Gastroesophageal sphincter (tissue), 4 donors: ENCODE results near the gene CD79B. TPM values are rescaled to one million over a fixed set of nuclear protein-coding genes. Genes with fewer than 3 reads are reported as not detected.

Experiments
- ATAC-seq: fragments of 150-250 bp; one replicate; pipeline ENCODE4 v1.9.1; 2016; ENCODE audit warnings: mild to moderate bottlenecking, moderate library complexity
- H3K27ac ChIP-seq, 4 donors: fragments of 200-600 bp; sonication (generic) in 3 of 4; 1 replicate in 3 of 4; 2 replicates in 1 of 4; pipeline ENCODE4 v1.5.1; 2016 to 2019
- H3K27me3 ChIP-seq: fragments of 200-600 bp; sonication (generic); one replicate; pipeline ENCODE4 v1.5.1; 2019
- H3K36me3 ChIP-seq, 2 donors: fragments of 200-600 bp; sonication (generic); one replicate each; pipeline ENCODE4 v1.5.1; 2019; ENCODE audit warnings: control low read depth in 1 of 2
- H3K4me1 ChIP-seq, 3 donors: fragments of 200-600 bp; sonication (generic); 1 replicate in 2 of 3; 2 replicates in 1 of 3; pipeline ENCODE4 v1.5.1; 2016 to 2019; ENCODE audit warnings: control low read depth in 2 of 3
- H3K4me3 ChIP-seq, 2 donors: fragments of 200-600 bp; sonication (generic); one replicate each; pipeline ENCODE4 v1.5.1; 2019; ENCODE audit warnings: mild to moderate bottlenecking in 1 of 2, moderate library complexity in 1 of 2
- H3K9me3 ChIP-seq, 3 donors: fragments of 200-600 bp; sonication (generic); one replicate each; pipeline ENCODE4 v1.5.1; 2017 to 2019; ENCODE audit warnings: control low read depth in 2 of 3
- CTCF ChIP-seq, 4 experiments: fragments of 200-600 bp in 2 of 4; fragments of 450-650 bp in 2 of 4; sonication (generic) in 1 of 4; IDR thresholded peaks; one replicate each; pipeline ENCODE4 v1.5.1; 2017 to 2019; ENCODE audit warnings: antibody characterized with exemption in 4 of 4, mild to moderate bottlenecking in 2 of 4, moderate library complexity in 2 of 4
- EP300 ChIP-seq: sonication (generic); formaldehyde crosslinking; IDR thresholded peaks from one replicate; pipeline ENCODE4 v1.6.1; 2017; ENCODE audit warnings: antibody characterized with exemption, mild to moderate bottlenecking
- POLR2A ChIP-seq, 2 donors: fragments of 450-650 bp; IDR thresholded peaks; one replicate each; pipeline ENCODE4 v1.6.1; 2017; ENCODE audit warnings: antibody characterized with exemption in 2 of 2, mild to moderate bottlenecking in 2 of 2, moderate library complexity in 1 of 2
- POLR2AphosphoS5 ChIP-seq: sonication (generic); formaldehyde crosslinking; IDR thresholded peaks from one replicate; pipeline ENCODE4 v1.6.1; 2017; ENCODE audit warnings: antibody characterized with exemption
- WGBS, 2 donors: methylation state at CpG; one replicate each; pipeline ENCODE4 v1.1.5; 2018; ENCODE audit warnings: low coverage in 1 of 2; 5-methylcytosine and 5-hydroxymethylcytosine counted together
- total RNA-seq, 4 donors: library from RNA; depleted of rRNA; stranded (reverse); fragments of >200 nt; gene quantifications; one replicate each; pipeline ENCODE4 v1.1.0, GENCODE V29; 2016

Gene CD79B
- total RNA-seq, 4 donors from 2014 or later, result 2.0 to 5.9 (median 3.3) TPM; not detected in 1

- Histone ChIP-seq H3K27ac (no peak overlapping the region), H3K9me3 (no peaks in the 10 kb centered on the region), H3K27me3 (peaks cover 35% of the 10 kb centered on the region), H3K4me3 (no peak overlapping the region), H3K36me3 (no peaks in the 10 kb centered on the region), H3K4me1 (no peaks in the 10 kb centered on the region)
- no peak for ATAC-seq
- WGBS, 2 donors, result 80% methylated on average over 9 of the region's 10 CpGs; no CpG with 5 or more reads in 1 of the 2 donors
- no peak for TF ChIP-seq POLR2AphosphoS5
- no peak for TF ChIP-seq EP300
- TF ChIP-seq POLR2A (IDR thresholded peaks at IDR 0.05), result no peak
- no peak for TF ChIP-seq CTCF (IDR thresholded peaks at IDR 0.05)
These were observed 42.6 kb upstream of the CD79B start for GRCh38 chr17:63974594-63975192.

- H3K9me3 ChIP-seq, result no peaks in the 10 kb centered on the region
- no peaks in the 10 kb centered on the region for H3K36me3 ChIP-seq
- H3K4me3 ChIP-seq, result no peak overlapping the region
- no peak for ATAC-seq
- 80% methylated on average over 1 of the region's 12 CpGs; no CpG with 5 or more reads in 1 of the 2 donors for WGBS, 2 donors
- no peaks in the 10 kb centered on the region for H3K4me1 ChIP-seq
- TF ChIP-seq POLR2AphosphoS5, result no peak
- TF ChIP-seq CTCF (IDR thresholded peaks at IDR 0.05), result no peak
- TF ChIP-seq POLR2A (IDR thresholded peaks at IDR 0.05), result no peak
- peaks cover 35% of the 10 kb centered on the region for H3K27me3 ChIP-seq
- no peak overlapping the region for H3K27ac ChIP-seq
These were observed 41.9 kb upstream of the CD79B start for GRCh38 chr17:63973930-63974593.

- Histone ChIP-seq H3K27ac (no peak overlapping the region), H3K4me3 (no peak overlapping the region), H3K27me3 (peaks cover 35% of the 10 kb centered on the region), H3K4me1 (no peaks in the 10 kb centered on the region), H3K9me3 (no peaks in the 10 kb centered on the region), H3K36me3 (no peaks in the 10 kb centered on the region)
- ATAC-seq, result no peak
- no peak for TF ChIP-seq CTCF (IDR thresholded peaks at IDR 0.05)
- TF ChIP-seq POLR2AphosphoS5, result no peak
- TF ChIP-seq EP300, result no peak
- TF ChIP-seq POLR2A (IDR thresholded peaks at IDR 0.05), result no peak
- WGBS, 2 donors, result 53% methylated on average over 3 of the region's 6 CpGs; no CpG with 5 or more reads in 1 of the 2 donors
These were observed 41.1 kb upstream of the CD79B start for GRCh38 chr17:63973247-63973646.

- no peak for ATAC-seq
- WGBS, 2 donors, result no CpG with 5 or more reads among the region's 14 CpGs
- no peak within 1 kb of the TSS for H3K4me3 ChIP-seq
- H3K36me3 ChIP-seq, result no peaks in the 10 kb centered on the region
- no peak within 1 kb of the TSS for H3K27ac ChIP-seq
- no peak for TF ChIP-seq POLR2AphosphoS5
- no peak for TF ChIP-seq POLR2A (IDR thresholded peaks at IDR 0.05)
- TF ChIP-seq EP300, result no peak
- no peak for TF ChIP-seq CTCF (IDR thresholded peaks at IDR 0.05)
- H3K27me3 ChIP-seq, result peaks cover 35% of the 10 kb centered on the region
- no peaks in the 10 kb centered on the region for H3K9me3 ChIP-seq
- no peaks in the 10 kb centered on the region for H3K4me1 ChIP-seq
These were observed 40.7 kb upstream of the CD79B start, which contains the start of gene SCN4A for GRCh38 chr17:63972796-63973195. SCN4A (minus strand) TSS chr17:63972918; CDS start chr17:63972841, 77 bp downstream.

- Histone ChIP-seq H3K27me3 (peaks cover 17% of the 10 kb centered on the region), H3K4me3 (no peak overlapping the region), H3K4me1 (no peaks in the 10 kb centered on the region), H3K27ac (no peak overlapping the region), H3K36me3 (no peaks in the 10 kb centered on the region), H3K9me3 (no peaks in the 10 kb centered on the region)
- ATAC-seq, result no peak
- WGBS, 2 donors, result 48 to 62% methylated on average over 4 to 8 of the region's 10 CpGs
- TF ChIP-seq POLR2A (IDR thresholded peaks at IDR 0.05) (no peak), POLR2AphosphoS5 (no peak), CTCF (IDR thresholded peaks at IDR 0.05) (no peak)
These were observed 37.1 kb upstream of the CD79B start for GRCh38 chr17:63969278-63969677.
